ENCODE results near the gene IL16.
"Not testable (repeated sequence)": the region's sequence is repeated elsewhere in the genome, so short reads cannot be mapped to it uniquely, and the experiment has no call there.

IL16 gene

DNA sequence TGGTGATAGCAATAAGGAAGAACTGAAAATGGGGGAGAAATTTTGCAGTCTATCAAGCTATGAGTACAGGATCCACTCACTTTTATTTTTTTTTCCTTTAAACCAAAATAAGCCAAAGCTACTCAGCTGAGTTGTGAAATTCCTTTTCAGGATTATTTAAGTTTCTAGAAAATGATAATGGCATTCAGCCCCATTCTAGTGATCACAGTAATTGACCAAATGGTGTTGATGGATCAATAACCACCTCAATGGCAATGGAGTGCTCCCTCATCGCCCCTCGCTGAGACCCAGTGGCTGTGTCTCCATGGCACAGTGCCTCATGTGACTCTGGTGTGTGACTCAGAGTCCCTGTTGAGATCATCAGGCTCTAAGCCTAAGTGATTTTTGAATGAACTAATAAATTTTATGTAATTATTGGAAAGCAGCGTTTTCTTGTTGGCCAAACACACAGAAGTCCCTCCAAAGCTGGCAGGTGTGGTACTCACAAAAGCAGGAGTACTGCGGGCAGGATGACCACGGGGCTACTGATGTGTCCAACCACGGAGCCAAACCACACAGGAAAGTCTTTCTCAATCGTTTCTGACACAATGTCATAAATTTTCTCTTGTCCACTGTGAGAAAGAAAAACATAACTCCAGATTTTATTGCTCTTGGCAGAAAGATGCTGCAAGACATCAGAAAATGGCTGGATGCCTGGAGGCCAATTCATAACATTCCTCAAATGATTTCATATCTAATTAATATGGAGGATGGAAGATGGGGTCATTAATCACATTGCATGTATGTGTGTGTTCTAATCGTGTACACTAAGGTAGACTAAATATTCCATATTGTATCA is 141.7 kb downstream of the IL16 start:
- peak; percentile 71 for DNase-seq (ENCODE audit: low read depth)

DNA sequence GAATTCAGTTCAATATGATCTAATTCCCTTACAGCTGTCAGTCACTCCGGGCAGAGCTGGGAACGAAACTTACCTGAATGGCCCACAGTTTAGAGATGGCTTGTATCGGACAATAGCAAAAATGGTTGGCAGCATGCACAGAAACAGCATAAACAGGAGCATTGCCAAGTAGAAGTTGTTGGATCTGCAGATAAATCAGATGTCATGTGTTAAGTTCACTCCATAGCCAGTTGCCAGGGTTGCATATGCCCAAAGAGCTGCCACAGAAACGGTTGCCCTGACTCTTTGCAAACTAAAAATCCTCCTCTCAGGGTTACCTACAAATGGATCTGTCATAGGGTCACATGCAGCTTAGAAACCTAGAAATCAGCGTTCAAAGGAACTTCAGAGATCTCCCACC is 142.6 kb downstream of the IL16 start:
- DNase-seq (ENCODE audit: low read depth): no peak

GRCh38 chr15:81339851-81340250 is 143.2 kb downstream of the IL16 start:
- DNase-seq (ENCODE audit: low read depth): no peak

DNA sequence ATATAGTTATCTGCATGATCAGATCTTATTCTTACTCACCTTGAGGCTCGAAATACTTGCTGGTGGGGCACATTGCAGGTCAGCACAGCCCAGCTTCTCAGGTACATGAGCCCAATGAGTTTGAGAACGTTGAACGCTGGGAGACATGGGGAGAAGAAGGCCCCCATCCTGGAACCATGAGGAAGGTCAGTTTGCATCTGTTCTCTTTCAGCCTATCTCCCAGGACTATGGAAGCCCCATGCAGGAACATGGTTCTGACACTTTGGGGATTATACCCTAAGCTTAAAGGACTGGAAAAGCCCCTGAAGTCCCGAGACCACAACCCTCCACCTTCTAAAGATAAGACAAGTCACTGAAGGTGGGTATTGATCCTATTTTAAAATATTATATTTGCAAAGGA is 144.7 kb downstream of the IL16 start:
- no peak for DNase-seq (ENCODE audit: low read depth)

- no peak for DNase-seq (ENCODE audit: low read depth)
These were observed 146.7 kb downstream of the IL16 start for GRCh38 chr15:81343371-81343770.

GRCh38 chr15:81346611-81347010 is 149.9 kb downstream of the IL16 start:
- DNase-seq (ENCODE audit: low read depth): no peak

GRCh38 chr15:81347910-81348309 is 151.2 kb downstream of the IL16 start:
- DNase-seq (ENCODE audit: low read depth): no peak

DNA sequence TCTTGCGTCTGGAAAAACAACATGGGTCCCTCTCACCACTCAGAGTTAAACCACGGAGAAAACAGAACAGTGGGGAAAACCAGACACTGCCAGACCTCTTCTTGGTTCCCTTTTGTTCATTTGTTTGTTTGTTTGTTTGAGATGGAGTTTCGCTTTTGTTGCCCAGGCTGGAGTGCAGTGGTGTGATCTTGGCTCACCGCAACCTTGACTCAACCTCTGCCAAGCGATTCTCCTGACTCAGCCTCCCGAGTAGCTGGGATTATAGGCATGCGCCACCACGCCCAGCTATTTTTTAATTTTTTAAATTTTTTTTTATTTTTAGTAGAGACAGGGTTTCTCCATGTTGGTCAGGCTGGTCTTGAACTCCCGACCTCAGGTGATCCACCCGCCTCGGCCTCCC is 152.0 kb downstream of the IL16 start:
- not testable (repeated sequence) for DNase-seq (ENCODE audit: low read depth)

GRCh38 chr15:81349271-81349670 is 152.6 kb downstream of the IL16 start:
- DNase-seq (ENCODE audit: low read depth): no peak

DNA sequence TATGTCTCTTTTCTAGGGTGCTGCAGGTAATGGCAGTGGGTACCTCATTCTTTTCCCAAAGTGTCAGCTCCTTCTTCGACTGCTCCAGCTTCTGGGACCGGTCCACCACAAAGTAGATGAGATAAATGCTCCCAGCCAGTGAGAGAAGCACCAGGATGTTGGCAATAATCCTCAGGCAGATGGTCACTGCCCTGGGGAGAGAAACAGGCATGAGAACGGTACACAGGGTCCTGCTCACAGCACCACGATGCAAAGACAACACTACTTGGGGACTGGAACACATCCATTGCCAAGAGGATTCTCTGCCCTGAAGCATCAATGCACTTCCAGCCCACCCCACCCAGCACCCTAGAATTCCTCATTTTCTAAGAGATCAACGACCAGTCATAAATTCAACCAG is 155.0 kb downstream of the IL16 start:
- no peak for DNase-seq (ENCODE audit: low read depth)

DNA sequence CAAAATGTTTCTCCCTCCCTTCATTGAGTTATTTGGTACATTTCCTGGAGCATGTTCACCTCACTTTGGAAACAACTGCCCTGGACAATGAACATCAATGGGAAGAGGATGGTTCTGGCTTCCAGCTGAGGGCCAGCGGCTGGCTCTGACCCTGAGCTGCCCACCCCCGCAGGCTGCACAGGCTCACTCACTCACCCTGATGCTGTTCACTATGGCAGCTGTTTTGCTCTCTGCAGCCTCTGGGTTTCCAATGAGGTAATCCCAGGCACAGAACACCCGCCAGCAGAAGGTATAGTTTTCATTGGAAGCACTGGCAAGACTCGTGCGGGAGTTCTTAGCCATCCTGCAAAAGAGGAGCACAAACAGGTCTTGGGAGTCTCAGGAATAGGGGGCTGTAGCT is 159.6 kb downstream of the IL16 start:
- no peak for DNase-seq (ENCODE audit: low read depth)

- no peak for DNase-seq (ENCODE audit: low read depth)
These were observed 160.6 kb downstream of the IL16 start for GRCh38 chr15:81357180-81357686.

GRCh38 chr15:81358248-81358647 is 161.6 kb downstream of the IL16 start:
- DNase-seq (ENCODE audit: low read depth): no peak

- no peak for DNase-seq (ENCODE audit: low read depth)
These were observed 163.8 kb downstream of the IL16 start for GRCh38 chr15:81360491-81360890.

- DNase-seq (ENCODE audit: low read depth): no peak
These were observed 165.2 kb downstream of the IL16 start for GRCh38 chr15:81361891-81362290.

DNA sequence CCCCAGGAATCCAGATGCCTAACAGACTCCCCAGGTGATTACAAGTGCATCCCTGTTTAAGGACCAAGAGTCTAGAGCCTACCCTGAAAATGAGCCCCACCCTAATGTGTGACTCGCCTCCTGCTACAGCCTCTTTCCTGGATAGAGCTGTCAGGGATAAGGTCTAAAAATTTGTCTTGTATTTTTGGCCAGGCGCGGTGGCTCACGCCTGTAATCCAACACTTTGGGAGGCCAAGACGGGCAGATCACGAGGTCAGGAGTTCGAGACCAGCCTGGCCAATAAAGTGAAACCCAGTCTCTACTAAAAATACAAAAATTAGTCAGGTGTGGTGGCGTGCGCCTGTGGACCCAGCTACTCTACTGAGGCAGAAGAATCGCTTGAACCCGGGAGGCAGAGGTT is 166.1 kb downstream of the IL16 start:
- DNase-seq (ENCODE audit: low read depth): no peak

GRCh38 chr15:81363276-81363675 is 166.6 kb downstream of the IL16 start:
- DNase-seq (ENCODE audit: low read depth): no peak

Measured in non-pigmented ciliary epithelial cell (primary cell).